Measurements from ENCODE around the gene LARP4. TPM values are rescaled to one million over a fixed set of nuclear protein-coding genes. Genes with fewer than 3 reads are reported as not detected.

Gene LARP4
- total and polyA plus RNA-seq, 9 of the 15 experiments (the other 6 are each of a cell fraction or from before 2014, with no cell fraction given), result 31.6 to 84.5 (median 52.4) TPM

GRCh38 chr12:50402264-50403000 lies 1.7 kb downstream of the LARP4 start (continued):
- TF ChIP-seq, protein P1, sequence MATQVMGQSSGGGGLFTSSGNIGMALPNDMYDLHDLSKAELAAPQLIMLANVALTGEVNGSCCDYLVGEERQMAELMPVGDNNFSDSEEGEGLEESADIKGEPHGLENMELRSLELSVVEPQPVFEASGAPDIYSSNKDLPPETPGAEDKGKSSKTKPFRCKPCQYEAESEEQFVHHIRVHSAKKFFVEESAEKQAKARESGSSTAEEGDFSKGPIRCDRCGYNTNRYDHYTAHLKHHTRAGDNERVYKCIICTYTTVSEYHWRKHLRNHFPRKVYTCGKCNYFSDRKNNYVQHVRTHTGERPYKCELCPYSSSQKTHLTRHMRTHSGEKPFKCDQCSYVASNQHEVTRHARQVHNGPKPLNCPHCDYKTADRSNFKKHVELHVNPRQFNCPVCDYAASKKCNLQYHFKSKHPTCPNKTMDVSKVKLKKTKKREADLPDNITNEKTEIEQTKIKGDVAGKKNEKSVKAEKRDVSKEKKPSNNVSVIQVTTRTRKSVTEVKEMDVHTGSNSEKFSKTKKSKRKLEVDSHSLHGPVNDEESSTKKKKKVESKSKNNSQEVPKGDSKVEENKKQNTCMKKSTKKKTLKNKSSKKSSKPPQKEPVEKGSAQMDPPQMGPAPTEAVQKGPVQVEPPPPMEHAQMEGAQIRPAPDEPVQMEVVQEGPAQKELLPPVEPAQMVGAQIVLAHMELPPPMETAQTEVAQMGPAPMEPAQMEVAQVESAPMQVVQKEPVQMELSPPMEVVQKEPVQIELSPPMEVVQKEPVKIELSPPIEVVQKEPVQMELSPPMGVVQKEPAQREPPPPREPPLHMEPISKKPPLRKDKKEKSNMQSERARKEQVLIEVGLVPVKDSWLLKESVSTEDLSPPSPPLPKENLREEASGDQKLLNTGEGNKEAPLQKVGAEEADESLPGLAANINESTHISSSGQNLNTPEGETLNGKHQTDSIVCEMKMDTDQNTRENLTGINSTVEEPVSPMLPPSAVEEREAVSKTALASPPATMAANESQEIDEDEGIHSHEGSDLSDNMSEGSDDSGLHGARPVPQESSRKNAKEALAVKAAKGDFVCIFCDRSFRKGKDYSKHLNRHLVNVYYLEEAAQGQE (IDR thresholded peaks at IDR 0.05; ENCODE audit: borderline replicate concordance), result peak; percentile 73
- TF ChIP-seq, protein P1 (CRISPR knock-in tag; IDR thresholded peaks at IDR 0.05; ENCODE audit: low read depth), result no peak
- TF ChIP-seq HMG20B (CRISPR knock-in tag; IDR thresholded peaks at IDR 0.05) (no peak), TSC22D4 (tag; IDR thresholded peaks at IDR 0.05) (no peak), RFX5 (IDR thresholded peaks at IDR 0.05; ENCODE audit: low read depth, low read length) (no peak), NFXL1 (CRISPR knock-in tag; IDR thresholded peaks at IDR 0.05) (no peak), IRF2 (CRISPR knock-in tag; IDR thresholded peaks at IDR 0.05) (no peak), CHCHD3 (CRISPR knock-in tag; IDR thresholded peaks at IDR 0.05) (no peak), LCOR (CRISPR knock-in tag; IDR thresholded peaks at IDR 0.05) (no peak), MEIS2 (IDR thresholded peaks at IDR 0.05; ENCODE audit: partially characterized antibody) (peak; percentile 62)
- TF ChIP-seq, protein P2, sequence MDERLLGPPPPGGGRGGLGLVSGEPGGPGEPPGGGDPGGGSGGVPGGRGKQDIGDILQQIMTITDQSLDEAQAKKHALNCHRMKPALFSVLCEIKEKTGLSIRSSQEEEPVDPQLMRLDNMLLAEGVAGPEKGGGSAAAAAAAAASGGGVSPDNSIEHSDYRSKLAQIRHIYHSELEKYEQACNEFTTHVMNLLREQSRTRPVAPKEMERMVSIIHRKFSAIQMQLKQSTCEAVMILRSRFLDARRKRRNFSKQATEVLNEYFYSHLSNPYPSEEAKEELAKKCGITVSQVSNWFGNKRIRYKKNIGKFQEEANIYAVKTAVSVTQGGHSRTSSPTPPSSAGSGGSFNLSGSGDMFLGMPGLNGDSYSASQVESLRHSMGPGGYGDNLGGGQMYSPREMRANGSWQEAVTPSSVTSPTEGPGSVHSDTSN (CRISPR knock-in tag; IDR thresholded peaks at IDR 0.05; ENCODE audit: low read depth), result no peak
- TF ChIP-seq, protein P2 (tag; conservative IDR thresholded peaks at IDR 0.05; ENCODE audit: low read depth), result peak; percentile 54
- TF ChIP-seq, protein P3, sequence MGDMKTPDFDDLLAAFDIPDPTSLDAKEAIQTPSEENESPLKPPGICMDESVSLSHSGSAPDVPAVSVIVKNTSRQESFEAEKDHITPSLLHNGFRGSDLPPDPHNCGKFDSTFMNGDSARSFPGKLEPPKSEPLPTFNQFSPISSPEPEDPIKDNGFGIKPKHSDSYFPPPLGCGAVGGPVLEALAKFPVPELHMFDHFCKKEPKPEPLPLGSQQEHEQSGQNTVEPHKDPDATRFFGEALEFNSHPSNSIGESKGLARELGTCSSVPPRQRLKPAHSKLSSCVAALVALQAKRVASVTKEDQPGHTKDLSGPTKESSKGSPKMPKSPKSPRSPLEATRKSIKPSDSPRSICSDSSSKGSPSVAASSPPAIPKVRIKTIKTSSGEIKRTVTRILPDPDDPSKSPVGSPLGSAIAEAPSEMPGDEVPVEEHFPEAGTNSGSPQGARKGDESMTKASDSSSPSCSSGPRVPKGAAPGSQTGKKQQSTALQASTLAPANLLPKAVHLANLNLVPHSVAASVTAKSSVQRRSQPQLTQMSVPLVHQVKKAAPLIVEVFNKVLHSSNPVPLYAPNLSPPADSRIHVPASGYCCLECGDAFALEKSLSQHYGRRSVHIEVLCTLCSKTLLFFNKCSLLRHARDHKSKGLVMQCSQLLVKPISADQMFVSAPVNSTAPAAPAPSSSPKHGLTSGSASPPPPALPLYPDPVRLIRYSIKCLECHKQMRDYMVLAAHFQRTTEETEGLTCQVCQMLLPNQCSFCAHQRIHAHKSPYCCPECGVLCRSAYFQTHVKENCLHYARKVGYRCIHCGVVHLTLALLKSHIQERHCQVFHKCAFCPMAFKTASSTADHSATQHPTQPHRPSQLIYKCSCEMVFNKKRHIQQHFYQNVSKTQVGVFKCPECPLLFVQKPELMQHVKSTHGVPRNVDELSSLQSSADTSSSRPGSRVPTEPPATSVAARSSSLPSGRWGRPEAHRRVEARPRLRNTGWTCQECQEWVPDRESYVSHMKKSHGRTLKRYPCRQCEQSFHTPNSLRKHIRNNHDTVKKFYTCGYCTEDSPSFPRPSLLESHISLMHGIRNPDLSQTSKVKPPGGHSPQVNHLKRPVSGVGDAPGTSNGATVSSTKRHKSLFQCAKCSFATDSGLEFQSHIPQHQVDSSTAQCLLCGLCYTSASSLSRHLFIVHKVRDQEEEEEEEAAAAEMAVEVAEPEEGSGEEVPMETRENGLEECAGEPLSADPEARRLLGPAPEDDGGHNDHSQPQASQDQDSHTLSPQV (IDR thresholded peaks at IDR 0.05), result 0 out of 2 replicates have a peak, but pooled peaks have one; percentile 13
